Liver (tissue), 9 donors: ENCODE measurements around the gene PRDX1. TPM values are rescaled to one million over a fixed set of nuclear protein-coding genes. Genes with fewer than 3 reads are reported as not detected.

Experiments used
- DNase-seq: peaks from one replicate; pipeline ENCODE4 v3.0.0-alpha.2; 2017; ENCODE audit warnings: low spot score
- H3K27ac ChIP-seq, 2 donors: one replicate each; pipeline ENCODE4 v1.7.0; 2013; ENCODE audit warnings: inconsistent platforms in 2 of 2, low read length in 2 of 2, control low read depth in 1 of 2, low read depth in 1 of 2, mild to moderate bottlenecking in 1 of 2
- H3K27me3 ChIP-seq, 4 donors: one replicate each; pipeline versions ENCODE4 v1.6.1 to v1.7.0; 2013; ENCODE audit warnings: low read length in 3 of 4, inconsistent platforms in 1 of 4, mild to moderate bottlenecking in 1 of 4, moderate library complexity in 1 of 4; ENCODE audit not compliant: control insufficient read depth in 4 of 4, insufficient read depth in 4 of 4
- H3K36me3 ChIP-seq, 4 donors: one replicate each; pipeline versions ENCODE4 v1.6.1 to v1.7.0; 2013; ENCODE audit warnings: low read length in 3 of 4, mild to moderate bottlenecking in 3 of 4, low read depth in 1 of 4, moderate library complexity in 1 of 4; ENCODE audit not compliant: control insufficient read depth in 4 of 4, insufficient read depth in 3 of 4
- H3K4me1 ChIP-seq, 4 donors: one replicate each; pipeline versions ENCODE4 v1.6.1 to v1.7.0; 2013; ENCODE audit warnings: low read length in 3 of 4, mild to moderate bottlenecking in 3 of 4, moderate library complexity in 1 of 4; ENCODE audit not compliant: control insufficient read depth in 4 of 4, insufficient read depth in 4 of 4
- H3K4me3 ChIP-seq, 3 donors: one replicate each; pipeline versions ENCODE4 v1.6.1 to v1.7.0; 2013; ENCODE audit warnings: low read length in 3 of 3, control low read depth in 1 of 3, low read depth in 1 of 3, mild to moderate bottlenecking in 1 of 3
- H3K9ac ChIP-seq, 2 donors: one replicate each; pipeline ENCODE4 v1.7.0; 2013; ENCODE audit warnings: low read length in 2 of 2, mild to moderate bottlenecking in 2 of 2, moderate library complexity in 2 of 2, control low read depth in 1 of 2, low read depth in 1 of 2
- H3K9me3 ChIP-seq, 4 donors: one replicate each; pipeline versions ENCODE4 v1.6.1 to v1.7.0; 2013; ENCODE audit warnings: low read length in 3 of 4; ENCODE audit not compliant: control insufficient read depth in 4 of 4
- ATF3 ChIP-seq: IDR thresholded peaks from 2 replicates; pipeline ENCODE4 v1.6.1; 2016; ENCODE audit warnings: antibody characterized with exemption
- EGR1 ChIP-seq, 2 donors: IDR thresholded peaks; 2 replicates each; pipeline ENCODE4 v1.6.1; 2016 to 2018; ENCODE audit warnings: antibody characterized with exemption in 2 of 2, low read depth in 2 of 2
- FOXA1 ChIP-seq: IDR thresholded peaks from 2 replicates; pipeline ENCODE4 v1.6.1; 2016; ENCODE audit warnings: antibody characterized with exemption
- FOXA2 ChIP-seq: IDR thresholded peaks from 2 replicates; pipeline ENCODE4 v1.6.1; 2016; ENCODE audit warnings: antibody characterized with exemption
- GABPA ChIP-seq, 2 donors: IDR thresholded peaks in 1 of 2; conservative IDR thresholded peaks in 1 of 2; 2 replicates each; pipeline ENCODE4 v1.6.1; 2016; ENCODE audit warnings: antibody characterized with exemption in 2 of 2, mild to moderate bottlenecking in 1 of 2, moderate library complexity in 1 of 2
- HNF4A ChIP-seq, 2 donors: conservative IDR thresholded peaks; 2 replicates each; pipeline ENCODE4 v1.6.1; 2016; ENCODE audit warnings: antibody characterized with exemption in 2 of 2, mild to moderate bottlenecking in 2 of 2
- HNF4G ChIP-seq: IDR thresholded peaks from 2 replicates; pipeline ENCODE4 v1.6.1; 2016; ENCODE audit warnings: antibody characterized with exemption
- JUND ChIP-seq, 2 donors: IDR thresholded peaks; 2 replicates each; pipeline ENCODE4 v1.6.1; 2016; ENCODE audit warnings: antibody characterized with exemption in 2 of 2
- NR2F2 ChIP-seq: IDR thresholded peaks from 2 replicates; pipeline ENCODE4 v1.6.1; 2016; ENCODE audit warnings: antibody characterized with exemption
- RAD21 ChIP-seq, 2 donors: IDR thresholded peaks; 2 replicates each; pipeline ENCODE4 v1.6.1; 2016; ENCODE audit warnings: antibody characterized with exemption in 2 of 2, mild to moderate bottlenecking in 2 of 2
- RXRA ChIP-seq, 2 donors: IDR thresholded peaks; 2 replicates each; pipeline ENCODE4 v1.6.1; 2017 to 2018; ENCODE audit warnings: antibody characterized with exemption in 2 of 2, mild to moderate bottlenecking in 1 of 2
- SP1 ChIP-seq: IDR thresholded peaks from 2 replicates; pipeline ENCODE4 v1.6.1; 2018; ENCODE audit warnings: antibody characterized with exemption, mild to moderate bottlenecking
- TAF1 ChIP-seq: conservative IDR thresholded peaks from 2 replicates; pipeline ENCODE4 v1.6.1; 2016; ENCODE audit warnings: antibody characterized with exemption, mild to moderate bottlenecking
- YY1 ChIP-seq: IDR thresholded peaks from 2 replicates; pipeline ENCODE4 v1.6.1; 2016; ENCODE audit warnings: antibody characterized with exemption, mild to moderate bottlenecking
- WGBS: extraction: QIAGEN DNeasy Blood & Tissue Kit; methylation state at CpG from one replicate; pipeline ENCODE4 v1.1.7; 2013; 5-methylcytosine and 5-hydroxymethylcytosine counted together
- polyA plus RNA-seq, 2 donors: library from polyadenylated mRNA; stranded (reverse) in 1 of 2; unstranded in 1 of 2; fragments of 200-250 nt in 1 of 2; fragments of >200 nt in 1 of 2; fragmentation: Nextera tagmentation in 1 of 2; extraction: Ambion mirVana in 1 of 2; gene quantifications; one replicate each; pipeline versions ENCODE4 v1.2.1 to v1.2.3, GENCODE V29; 2013 to 2015
- total RNA-seq, 2 donors: library from RNA; depleted of rRNA; stranded (reverse); fragments of >200 nt; gene quantifications; one replicate each; pipeline ENCODE4 v1.2.3, GENCODE V29; 2014
- TF ChIP-seq, protein P1 (sequence below): IDR thresholded peaks from 2 replicates; pipeline ENCODE4 v1.6.1; 2016; ENCODE audit warnings: antibody characterized with exemption
- TF ChIP-seq, protein P2 (sequence below): fragments of 150-350 bp; IDR thresholded peaks from 2 replicates; pipeline ENCODE4 v1.5.1; 2017; ENCODE audit warnings: improper control_type of control experiment, low read depth, low read length; ENCODE audit not compliant: missing input control
- TF ChIP-seq, protein P3 (sequence below): IDR thresholded peaks from 2 replicates; pipeline ENCODE4 v1.6.1; 2016; ENCODE audit warnings: antibody characterized with exemption
- TF ChIP-seq, protein P4 (sequence below): IDR thresholded peaks from 2 replicates; pipeline ENCODE4 v1.6.1; 2016; ENCODE audit warnings: antibody characterized with exemption, mild to moderate bottlenecking
- donor health status: healthy.
- donor health status: healthy.
- donor health status: healthy.
- donor health status: healthy.
- donor health status: healthy.

The PRDX1 gene
- total and polyA plus RNA-seq, 4 donors: 270 to 623 (median 397) TPM

- TF ChIP-seq, protein P1, sequence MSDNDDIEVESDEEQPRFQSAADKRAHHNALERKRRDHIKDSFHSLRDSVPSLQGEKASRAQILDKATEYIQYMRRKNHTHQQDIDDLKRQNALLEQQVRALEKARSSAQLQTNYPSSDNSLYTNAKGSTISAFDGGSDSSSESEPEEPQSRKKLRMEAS: no peak
- TF ChIP-seq YY1: no peak
- TF ChIP-seq, protein P2, sequence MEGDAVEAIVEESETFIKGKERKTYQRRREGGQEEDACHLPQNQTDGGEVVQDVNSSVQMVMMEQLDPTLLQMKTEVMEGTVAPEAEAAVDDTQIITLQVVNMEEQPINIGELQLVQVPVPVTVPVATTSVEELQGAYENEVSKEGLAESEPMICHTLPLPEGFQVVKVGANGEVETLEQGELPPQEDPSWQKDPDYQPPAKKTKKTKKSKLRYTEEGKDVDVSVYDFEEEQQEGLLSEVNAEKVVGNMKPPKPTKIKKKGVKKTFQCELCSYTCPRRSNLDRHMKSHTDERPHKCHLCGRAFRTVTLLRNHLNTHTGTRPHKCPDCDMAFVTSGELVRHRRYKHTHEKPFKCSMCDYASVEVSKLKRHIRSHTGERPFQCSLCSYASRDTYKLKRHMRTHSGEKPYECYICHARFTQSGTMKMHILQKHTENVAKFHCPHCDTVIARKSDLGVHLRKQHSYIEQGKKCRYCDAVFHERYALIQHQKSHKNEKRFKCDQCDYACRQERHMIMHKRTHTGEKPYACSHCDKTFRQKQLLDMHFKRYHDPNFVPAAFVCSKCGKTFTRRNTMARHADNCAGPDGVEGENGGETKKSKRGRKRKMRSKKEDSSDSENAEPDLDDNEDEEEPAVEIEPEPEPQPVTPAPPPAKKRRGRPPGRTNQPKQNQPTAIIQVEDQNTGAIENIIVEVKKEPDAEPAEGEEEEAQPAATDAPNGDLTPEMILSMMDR: no peak
- no peak for TF ChIP-seq EGR1 (IDR thresholded peaks at IDR 0.05; ENCODE audit: low read depth in 2 of 2)
- TF ChIP-seq RXRA (IDR thresholded peaks at IDR 0.05): no peak
- no peak for TF ChIP-seq SP1
- no peak for TF ChIP-seq HNF4G
- no peak for TF ChIP-seq FOXA2
- no peak for TF ChIP-seq ATF3
- TF ChIP-seq TAF1: no peak
Measured at GRCh38 chr1:45551684-45552083, 30.0 kb upstream of the PRDX1 start (continued).

- 1% methylated on average over 47 of the region's 47 CpGs for WGBS
- DNase-seq: peak; percentile 88
- H3K27ac ChIP-seq: peak within 1 kb of the TSS; percentile 70 to 98
- peaks cover 0 to 39% (median 22%) of the 10 kb centered on the region in 4 donors for H3K4me1 ChIP-seq
- H3K27me3 ChIP-seq: no peaks in the 10 kb centered on the region
- H3K9me3 ChIP-seq: no peaks in the 10 kb centered on the region
- peak; percentile 44 for TF ChIP-seq NR2F2
- peak; percentile 59 to 64 for TF ChIP-seq EGR1 (IDR thresholded peaks at IDR 0.05; ENCODE audit: low read depth in 2 of 2)
- TF ChIP-seq, protein P3, sequence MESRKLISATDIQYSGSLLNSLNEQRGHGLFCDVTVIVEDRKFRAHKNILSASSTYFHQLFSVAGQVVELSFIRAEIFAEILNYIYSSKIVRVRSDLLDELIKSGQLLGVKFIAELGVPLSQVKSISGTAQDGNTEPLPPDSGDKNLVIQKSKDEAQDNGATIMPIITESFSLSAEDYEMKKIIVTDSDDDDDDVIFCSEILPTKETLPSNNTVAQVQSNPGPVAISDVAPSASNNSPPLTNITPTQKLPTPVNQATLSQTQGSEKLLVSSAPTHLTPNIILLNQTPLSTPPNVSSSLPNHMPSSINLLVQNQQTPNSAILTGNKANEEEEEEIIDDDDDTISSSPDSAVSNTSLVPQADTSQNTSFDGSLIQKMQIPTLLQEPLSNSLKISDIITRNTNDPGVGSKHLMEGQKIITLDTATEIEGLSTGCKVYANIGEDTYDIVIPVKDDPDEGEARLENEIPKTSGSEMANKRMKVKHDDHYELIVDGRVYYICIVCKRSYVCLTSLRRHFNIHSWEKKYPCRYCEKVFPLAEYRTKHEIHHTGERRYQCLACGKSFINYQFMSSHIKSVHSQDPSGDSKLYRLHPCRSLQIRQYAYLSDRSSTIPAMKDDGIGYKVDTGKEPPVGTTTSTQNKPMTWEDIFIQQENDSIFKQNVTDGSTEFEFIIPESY: peak; percentile 77
- TF ChIP-seq YY1: peak; percentile 76
- no peak for TF ChIP-seq FOXA2
- TF ChIP-seq, protein P2: no peak
- peak; percentile 63 for TF ChIP-seq TAF1
- TF ChIP-seq, protein P4, sequence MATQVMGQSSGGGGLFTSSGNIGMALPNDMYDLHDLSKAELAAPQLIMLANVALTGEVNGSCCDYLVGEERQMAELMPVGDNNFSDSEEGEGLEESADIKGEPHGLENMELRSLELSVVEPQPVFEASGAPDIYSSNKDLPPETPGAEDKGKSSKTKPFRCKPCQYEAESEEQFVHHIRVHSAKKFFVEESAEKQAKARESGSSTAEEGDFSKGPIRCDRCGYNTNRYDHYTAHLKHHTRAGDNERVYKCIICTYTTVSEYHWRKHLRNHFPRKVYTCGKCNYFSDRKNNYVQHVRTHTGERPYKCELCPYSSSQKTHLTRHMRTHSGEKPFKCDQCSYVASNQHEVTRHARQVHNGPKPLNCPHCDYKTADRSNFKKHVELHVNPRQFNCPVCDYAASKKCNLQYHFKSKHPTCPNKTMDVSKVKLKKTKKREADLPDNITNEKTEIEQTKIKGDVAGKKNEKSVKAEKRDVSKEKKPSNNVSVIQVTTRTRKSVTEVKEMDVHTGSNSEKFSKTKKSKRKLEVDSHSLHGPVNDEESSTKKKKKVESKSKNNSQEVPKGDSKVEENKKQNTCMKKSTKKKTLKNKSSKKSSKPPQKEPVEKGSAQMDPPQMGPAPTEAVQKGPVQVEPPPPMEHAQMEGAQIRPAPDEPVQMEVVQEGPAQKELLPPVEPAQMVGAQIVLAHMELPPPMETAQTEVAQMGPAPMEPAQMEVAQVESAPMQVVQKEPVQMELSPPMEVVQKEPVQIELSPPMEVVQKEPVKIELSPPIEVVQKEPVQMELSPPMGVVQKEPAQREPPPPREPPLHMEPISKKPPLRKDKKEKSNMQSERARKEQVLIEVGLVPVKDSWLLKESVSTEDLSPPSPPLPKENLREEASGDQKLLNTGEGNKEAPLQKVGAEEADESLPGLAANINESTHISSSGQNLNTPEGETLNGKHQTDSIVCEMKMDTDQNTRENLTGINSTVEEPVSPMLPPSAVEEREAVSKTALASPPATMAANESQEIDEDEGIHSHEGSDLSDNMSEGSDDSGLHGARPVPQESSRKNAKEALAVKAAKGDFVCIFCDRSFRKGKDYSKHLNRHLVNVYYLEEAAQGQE: peak; percentile 78
- peak; percentile 77 for TF ChIP-seq SP1
- TF ChIP-seq RXRA (IDR thresholded peaks at IDR 0.05): peak; percentile 83 to 87
- TF ChIP-seq HNF4G: no peak
- peak; percentile 57 to 62 for TF ChIP-seq HNF4A (conservative IDR thresholded peaks at IDR 0.05)
- TF ChIP-seq ATF3: peak; percentile 57
- peak; percentile 56 to 90 for TF ChIP-seq GABPA (IDR thresholded peaks at IDR 0.05 in 1 of 2, conservative IDR thresholded peaks at IDR 0.05 in 1 of 2)
- TF ChIP-seq, protein P1: peak; percentile 90
- peak; percentile 30 to 51 for TF ChIP-seq RAD21 (IDR thresholded peaks at IDR 0.05)
- TF ChIP-seq JUND (IDR thresholded peaks at IDR 0.05): peak in 1 of 2 donors; percentile 67
- TF ChIP-seq FOXA1: peak; percentile 26
- H3K4me3 ChIP-seq: peak within 1 kb of the TSS; percentile 68 to 99 (median 74)
- peaks cover 0 to 3% (median 1%) of the 10 kb centered on the region in 4 donors for H3K36me3 ChIP-seq
- H3K9ac ChIP-seq: peak within 1 kb of the TSS; percentile 76 to 83
Measured at GRCh38 chr1:45550401-45551351, 29.0 kb upstream of the PRDX1 start, which contains the start of gene AKR1A1. TSS of gene AKR1A1 (plus strand) at chr1:45550826. CDS start at chr1:45561795, 10,969 bp downstream.
